Measurements from ENCODE around the gene CCDC194. TPM values are rescaled to one million over a fixed set of nuclear protein-coding genes. Genes with fewer than 3 reads are reported as not detected.

Gene CCDC194
- total and polyA plus RNA-seq, 12 donors, result 0.49 to 5.6 (median 2.2) TPM; not detected in 2

DNA sequence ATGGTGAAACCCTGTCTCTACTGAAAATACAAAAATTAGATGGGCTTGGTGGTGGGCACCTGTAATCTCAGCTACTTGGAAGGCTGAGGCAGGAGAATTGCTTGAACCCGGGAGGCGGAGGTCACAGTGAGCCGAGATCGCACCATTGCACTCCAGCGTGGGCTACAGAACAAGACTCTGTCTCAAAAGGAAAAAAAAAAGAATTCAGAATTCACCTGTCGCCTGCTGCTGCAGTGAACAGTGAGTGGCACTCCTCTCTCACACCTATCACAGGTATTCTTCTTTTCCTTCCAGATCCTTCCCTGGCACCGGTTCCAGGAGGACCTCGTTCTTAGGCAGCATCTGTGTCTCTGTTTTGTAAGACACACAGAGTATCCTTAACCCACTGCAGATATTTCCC is 20.1 kb upstream of the CCDC194 start:
- Histone ChIP-seq H3K9me3 (replicated peaks in 1 of 3) (no peaks in the 10 kb centered on the region), H3K36me3 (replicated peaks in 1 of 2) (peaks cover 0 to 5% of the 10 kb centered on the region in 2 donors), H3K27me3 (no peaks in the 10 kb centered on the region), H3K4me1 (replicated peaks in 1 of 2) (peaks cover 10 to 18% of the 10 kb centered on the region in 2 donors), H3K27ac (peak overlapping the region in 2 of 5 donors; percentile 57 to 78), H3K4me3 (no peak overlapping the region)
- no peak for DNase-seq
- TF ChIP-seq POLR2A (IDR thresholded peaks at IDR 0.05), result no peak
- TF ChIP-seq, protein P1, sequence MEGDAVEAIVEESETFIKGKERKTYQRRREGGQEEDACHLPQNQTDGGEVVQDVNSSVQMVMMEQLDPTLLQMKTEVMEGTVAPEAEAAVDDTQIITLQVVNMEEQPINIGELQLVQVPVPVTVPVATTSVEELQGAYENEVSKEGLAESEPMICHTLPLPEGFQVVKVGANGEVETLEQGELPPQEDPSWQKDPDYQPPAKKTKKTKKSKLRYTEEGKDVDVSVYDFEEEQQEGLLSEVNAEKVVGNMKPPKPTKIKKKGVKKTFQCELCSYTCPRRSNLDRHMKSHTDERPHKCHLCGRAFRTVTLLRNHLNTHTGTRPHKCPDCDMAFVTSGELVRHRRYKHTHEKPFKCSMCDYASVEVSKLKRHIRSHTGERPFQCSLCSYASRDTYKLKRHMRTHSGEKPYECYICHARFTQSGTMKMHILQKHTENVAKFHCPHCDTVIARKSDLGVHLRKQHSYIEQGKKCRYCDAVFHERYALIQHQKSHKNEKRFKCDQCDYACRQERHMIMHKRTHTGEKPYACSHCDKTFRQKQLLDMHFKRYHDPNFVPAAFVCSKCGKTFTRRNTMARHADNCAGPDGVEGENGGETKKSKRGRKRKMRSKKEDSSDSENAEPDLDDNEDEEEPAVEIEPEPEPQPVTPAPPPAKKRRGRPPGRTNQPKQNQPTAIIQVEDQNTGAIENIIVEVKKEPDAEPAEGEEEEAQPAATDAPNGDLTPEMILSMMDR (IDR thresholded peaks at IDR 0.05), result no peak
- intact Hi-C loops (cut with DNase I), result no loop called here
- 85 to 96% (median 94%) methylated on average over 4 to 8 of the region's 8 CpGs for WGBS, 4 donors

DNA sequence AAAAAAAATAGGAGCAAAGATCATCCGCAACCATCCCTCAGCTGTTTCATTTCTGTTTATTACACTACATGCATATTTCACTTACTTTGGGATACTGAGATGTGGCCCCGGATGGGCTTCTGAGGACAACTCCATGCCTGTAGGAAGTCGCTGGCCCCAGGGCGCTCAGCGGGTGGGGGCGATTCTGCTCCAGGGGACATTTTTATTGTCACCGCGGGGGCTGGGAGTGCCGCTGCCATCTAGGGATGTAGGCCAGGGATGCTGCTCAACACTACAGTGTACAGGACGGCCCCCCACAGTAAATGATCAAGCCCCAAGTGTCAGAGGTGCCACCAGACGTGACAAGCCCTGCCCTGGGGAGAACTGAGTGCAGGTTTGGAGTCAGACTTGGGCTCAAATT is 17.8 kb upstream of the CCDC194 start:
- intact Hi-C loops (cut with DNase I), result no loop called here
- Histone ChIP-seq H3K4me1 (replicated peaks in 1 of 2) (peaks cover 11 to 30% of the 10 kb centered on the region in 2 donors), H3K27ac (peak overlapping the region in 2 of 5 donors; percentile 57 to 78), H3K9me3 (replicated peaks in 1 of 3) (no peaks in the 10 kb centered on the region), H3K27me3 (no peaks in the 10 kb centered on the region), H3K4me3 (no peak overlapping the region), H3K36me3 (replicated peaks in 1 of 2) (peaks cover 0 to 5% of the 10 kb centered on the region in 2 donors)
- no peak for DNase-seq
- WGBS, 4 donors, result 83 to 89% (median 86%) methylated on average over 10 to 11 of the region's 11 CpGs
- no peak for TF ChIP-seq POLR2A (IDR thresholded peaks at IDR 0.05)
- TF ChIP-seq, protein P1 (IDR thresholded peaks at IDR 0.05), result no peak

DNA sequence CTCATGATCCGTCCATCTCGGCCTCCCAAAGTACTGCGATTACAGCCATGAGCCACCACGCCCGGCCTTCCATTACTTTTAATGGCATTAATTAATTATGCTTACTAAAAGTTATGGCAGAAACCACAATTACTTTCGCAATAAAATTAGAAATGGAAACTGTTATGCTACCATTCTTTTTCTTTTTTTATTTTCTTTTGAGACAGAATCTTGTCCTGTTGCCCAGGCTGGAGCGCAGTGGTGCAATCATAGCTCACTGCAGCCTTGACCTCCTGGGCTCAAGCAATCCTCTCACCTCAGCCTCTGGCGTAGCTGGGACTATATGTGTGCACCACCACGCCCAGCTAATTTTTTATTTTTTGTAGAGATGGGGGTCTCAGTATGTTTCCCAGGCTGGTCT is 16.0 kb upstream of the CCDC194 start:
- 25 to 42% (median 32%) methylated on average over 9 of the region's 9 CpGs for WGBS, 4 donors
- intact Hi-C loops (cut with DNase I), result no loop called here
- peak overlapping the region; percentile 14 to 83 (median 64) for H3K27ac ChIP-seq
- TF ChIP-seq POLR2A (IDR thresholded peaks at IDR 0.05), result no peak
- TF ChIP-seq, protein P1 (IDR thresholded peaks at IDR 0.05), result no peak
- H3K4me3 ChIP-seq, result no peak overlapping the region
- DNase-seq, result peak; percentile 69 to 92 (median 88)
- peaks cover 26 to 43% of the 10 kb centered on the region in 2 donors for H3K4me1 ChIP-seq (replicated peaks in 1 of 2)
- H3K27me3 ChIP-seq, result no peaks in the 10 kb centered on the region
- peaks cover 0 to 5% of the 10 kb centered on the region in 2 donors for H3K36me3 ChIP-seq (replicated peaks in 1 of 2)
- H3K9me3 ChIP-seq (replicated peaks in 1 of 3), result no peaks in the 10 kb centered on the region

DNA sequence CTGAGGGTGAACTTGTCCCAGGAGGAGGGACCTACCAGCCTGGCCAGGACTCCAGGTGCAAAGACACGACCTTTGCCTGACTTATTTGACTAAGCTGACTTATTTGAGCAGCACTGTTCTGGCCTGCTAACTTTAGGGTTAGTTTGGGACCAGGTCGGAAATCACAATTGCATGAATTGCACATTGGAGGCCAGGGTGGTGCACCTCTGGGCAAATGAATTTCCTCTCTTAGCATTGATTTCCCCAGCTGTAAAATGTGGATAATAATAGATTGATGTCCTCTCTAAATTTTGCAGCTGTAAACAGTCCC is 12.8 kb upstream of the CCDC194 start:
- TF ChIP-seq POLR2A (IDR thresholded peaks at IDR 0.05), result no peak
- TF ChIP-seq, protein P1 (IDR thresholded peaks at IDR 0.05), result no peak
- peak overlapping the region; percentile 77 to 93 (median 86) for H3K27ac ChIP-seq
- intact Hi-C loops (cut with DNase I), result no loop called here

More for the DNA sequence above, 12.8 kb upstream of the CCDC194 start:
- Histone ChIP-seq H3K4me1 (replicated peaks in 1 of 2) (peaks cover 41 to 49% of the 10 kb centered on the region in 2 donors), H3K9me3 (replicated peaks in 1 of 3) (no peaks in the 10 kb centered on the region), H3K27me3 (no peaks in the 10 kb centered on the region), H3K36me3 (replicated peaks in 1 of 2) (peaks cover 0 to 9% of the 10 kb centered on the region in 2 donors), H3K4me3 (peak overlapping the region in 1 of 4 donors; percentile 72)
- 3 to 25% (median 15%) methylated on average over 2 of the region's 2 CpGs for WGBS, 4 donors
- DNase-seq, result no peak
